ENCODE data around the gene CCNL1. TPM values are rescaled to one million over a fixed set of nuclear protein-coding genes. Genes with fewer than 3 reads are reported as not detected.

CCNL1 gene
- total and polyA plus RNA-seq, 2 of the 8 experiments (the other 6 are each of a cell fraction or from before 2014, with no cell fraction given): 64.5 to 68.6 TPM

DNA sequence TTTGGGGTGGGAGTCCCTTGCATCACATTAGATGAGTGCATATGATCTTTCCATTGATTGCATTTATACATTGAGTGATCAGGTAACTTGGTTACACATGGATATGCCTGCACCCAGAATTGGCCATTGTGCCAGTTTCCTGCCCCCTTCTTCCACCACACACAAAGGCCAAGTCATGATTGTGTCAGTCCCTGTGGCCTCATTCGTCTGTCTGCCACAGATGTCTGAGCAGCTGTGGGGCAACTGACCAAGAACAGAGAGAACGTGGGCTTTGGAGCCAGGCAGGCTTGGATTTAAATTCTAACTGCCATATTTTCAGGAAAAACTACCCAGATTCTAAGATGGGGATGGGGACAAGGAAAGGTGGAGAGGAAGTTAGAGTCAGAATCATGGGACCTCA, 27.0 kb downstream of the CCNL1 start (continued):
- TF ChIP-seq YY1 (IDR thresholded peaks at IDR 0.05; ENCODE audit: low read depth, low read length) (no peak), BACH1 (IDR thresholded peaks at IDR 0.05; ENCODE audit: low read length) (no peak), JUND (IDR thresholded peaks at IDR 0.05; ENCODE audit: low read length) (no peak), RBBP5 (IDR thresholded peaks at IDR 0.05; ENCODE audit: borderline replicate concordance, low read depth, low read length) (no peak), BCL11A (IDR thresholded peaks at IDR 0.05; ENCODE audit: low read depth in 2 of 2, low read length in 2 of 2) (no peak), KDM4A (IDR thresholded peaks at IDR 0.05; ENCODE audit: low read depth, low read length, severe bottlenecking) (no peak), TEAD4 (IDR thresholded peaks at IDR 0.05; ENCODE audit: low read depth, low read length) (no peak)
